SK-N-SH (cell line): ENCODE measurements around the gene GH2.
"Not testable (repeated sequence)": the region's sequence is repeated elsewhere in the genome, so short reads cannot be mapped to it uniquely, and the experiment has no call there.

Source experiments
- CTCF ChIP-seq: fragments of 200-600 bp; sonication (generic); IDR thresholded peaks from 2 replicates; pipeline ENCODE4 v1.6.1; 2017; ENCODE audit warnings: antibody characterized with exemption, mild to moderate bottlenecking, moderate library complexity
- ELF1 ChIP-seq: IDR thresholded peaks from 2 replicates; pipeline ENCODE4 v1.4.0; 2012
- EZH2phosphoT487 ChIP-seq: fragments of 200-600 bp; sonication (generic); IDR thresholded peaks from 2 replicates; pipeline ENCODE4 v1.6.1; 2017; ENCODE audit warnings: low read depth, mixed run types, mild to moderate bottlenecking, antibody characterized with exemption, moderate library complexity, borderline replicate concordance
- GABPA ChIP-seq: IDR thresholded peaks from 2 replicates; pipeline ENCODE4 v1.4.0; 2012; ENCODE audit warnings: low read depth, mild to moderate bottlenecking
- JUND ChIP-seq: IDR thresholded peaks from 2 replicates; pipeline ENCODE4 v1.4.0; 2012
- SIN3A ChIP-seq: IDR thresholded peaks from 2 replicates; pipeline ENCODE4 v1.6.1; 2012; ENCODE audit warnings: low read depth, mild to moderate bottlenecking, low read length, moderate library complexity, borderline replicate concordance

- TF ChIP-seq ELF1, CTCF, SIN3A, JUND, GABPA, EZH2phosphoT487: not testable (repeated sequence)
These were observed 15.0 kb upstream of the GH2 start, which contains the start of gene CSH1 for GRCh38 chr17:63896524-63897354.
